Measurements from ENCODE around the gene BORCS6. TPM values are rescaled to one million over a fixed set of nuclear protein-coding genes. Genes with fewer than 3 reads are reported as not detected.

BORCS6 gene
- total and polyA plus RNA-seq, 2 of the 13 experiments (the other 11 are each of a cell fraction or from before 2014, with no cell fraction given), result 2.0 to 5.1 TPM

- no peak for TF ChIP-seq HIC2 (CRISPR knock-in tag; IDR thresholded peaks at IDR 0.05; ENCODE audit: low read depth)
- peak; percentile 71; the same call in 1 of the 2 replicates for TF ChIP-seq ZNF501 (CRISPR knock-in tag; IDR thresholded peaks at IDR 0.05)
- TF ChIP-seq BRF2 (CRISPR knock-in tag; IDR thresholded peaks at IDR 0.05), result no peak
- TF ChIP-seq DPF2 (CRISPR knock-in tag; IDR thresholded peaks at IDR 0.05; ENCODE audit: borderline replicate concordance, low read depth), result no peak
- TF ChIP-seq KLF6 (CRISPR knock-in tag; IDR thresholded peaks at IDR 0.05), result no peak
- TF ChIP-seq ZNF17 (CRISPR knock-in tag; IDR thresholded peaks at IDR 0.05), result no peak
- TF ChIP-seq NR1H2 (CRISPR knock-in tag; IDR thresholded peaks at IDR 0.05; ENCODE audit: borderline replicate concordance, low read depth), result no peak
- peak; percentile 69 for TF ChIP-seq UBTF (CRISPR knock-in tag; IDR thresholded peaks at IDR 0.05)
- TF ChIP-seq ZNF747 (CRISPR knock-in tag; IDR thresholded peaks at IDR 0.05; ENCODE audit: borderline replicate concordance), result peak; percentile 62; the same call in 1 of the 2 replicates
- no peak for TF ChIP-seq SETDB1 (CRISPR knock-in tag; IDR thresholded peaks at IDR 0.05; ENCODE audit: borderline replicate concordance)
- TF ChIP-seq KMT2A (CRISPR knock-in tag; IDR thresholded peaks at IDR 0.05), result no peak
- peak; percentile 80; the same call in 1 of the 2 replicates for TF ChIP-seq ZNF589 (CRISPR knock-in tag; conservative IDR thresholded peaks at IDR 0.05)
- peak; percentile 55; the same call in 1 of the 2 replicates for TF ChIP-seq ZNF275 (CRISPR knock-in tag; IDR thresholded peaks at IDR 0.05; ENCODE audit: borderline replicate concordance)
- no peak for TF ChIP-seq PLSCR1 (CRISPR knock-in tag; IDR thresholded peaks at IDR 0.05; ENCODE audit: borderline replicate concordance)
- TF ChIP-seq AGO1 (IDR thresholded peaks at IDR 0.05; ENCODE audit: low read depth, low read length, poor library complexity, severe bottlenecking), result no peak
- no peak; the same call in 1 of the 2 replicates for TF ChIP-seq SOX13 (IDR thresholded peaks at IDR 0.05)
- no peak for TF ChIP-seq SOX13 (CRISPR knock-in tag; conservative IDR thresholded peaks at IDR 0.05 in 1 of 2, IDR thresholded peaks at IDR 0.05 in 1 of 2)
- TF ChIP-seq DNMT3B (CRISPR knock-in tag; conservative IDR thresholded peaks at IDR 0.05), result no peak
- TF ChIP-seq MXI1 (IDR thresholded peaks at IDR 0.05; ENCODE audit: borderline replicate concordance, low read depth, low read length), result peak; percentile 100
Observed at GRCh38 chr17:8209907-8210760, 20.2 kb upstream of the BORCS6 start, which contains the start of gene AURKB (continued).

Data from HepG2 (cell line).